Liver (tissue), 9 donors: ENCODE measurements around the gene NR2F2. TPM values are rescaled to one million over a fixed set of nuclear protein-coding genes. Genes with fewer than 3 reads are reported as not detected.

ENCODE experiments used
- DNase-seq: peaks from one replicate; pipeline ENCODE4 v3.0.0-alpha.2; 2017; ENCODE audit warnings: low spot score
- H3K27ac ChIP-seq, 2 donors: one replicate each; pipeline ENCODE4 v1.7.0; 2013; ENCODE audit warnings: inconsistent platforms in 2 of 2, low read length in 2 of 2, control low read depth in 1 of 2, low read depth in 1 of 2, mild to moderate bottlenecking in 1 of 2
- H3K27me3 ChIP-seq, 4 donors: one replicate each; pipeline versions ENCODE4 v1.6.1 to v1.7.0; 2013; ENCODE audit warnings: low read length in 3 of 4, inconsistent platforms in 1 of 4, mild to moderate bottlenecking in 1 of 4, moderate library complexity in 1 of 4; ENCODE audit not compliant: control insufficient read depth in 4 of 4, insufficient read depth in 4 of 4
- H3K36me3 ChIP-seq, 4 donors: one replicate each; pipeline versions ENCODE4 v1.6.1 to v1.7.0; 2013; ENCODE audit warnings: low read length in 3 of 4, mild to moderate bottlenecking in 3 of 4, low read depth in 1 of 4, moderate library complexity in 1 of 4; ENCODE audit not compliant: control insufficient read depth in 4 of 4, insufficient read depth in 3 of 4
- H3K4me1 ChIP-seq, 4 donors: one replicate each; pipeline versions ENCODE4 v1.6.1 to v1.7.0; 2013; ENCODE audit warnings: low read length in 3 of 4, mild to moderate bottlenecking in 3 of 4, moderate library complexity in 1 of 4; ENCODE audit not compliant: control insufficient read depth in 4 of 4, insufficient read depth in 4 of 4
- H3K4me3 ChIP-seq, 3 donors: one replicate each; pipeline versions ENCODE4 v1.6.1 to v1.7.0; 2013; ENCODE audit warnings: low read length in 3 of 3, control low read depth in 1 of 3, low read depth in 1 of 3, mild to moderate bottlenecking in 1 of 3
- H3K9ac ChIP-seq, 2 donors: one replicate each; pipeline ENCODE4 v1.7.0; 2013; ENCODE audit warnings: low read length in 2 of 2, mild to moderate bottlenecking in 2 of 2, moderate library complexity in 2 of 2, control low read depth in 1 of 2, low read depth in 1 of 2
- H3K9me3 ChIP-seq, 4 donors: one replicate each; pipeline versions ENCODE4 v1.6.1 to v1.7.0; 2013; ENCODE audit warnings: low read length in 3 of 4; ENCODE audit not compliant: control insufficient read depth in 4 of 4
- ATF3 ChIP-seq: IDR thresholded peaks from 2 replicates; pipeline ENCODE4 v1.6.1; 2016; ENCODE audit warnings: antibody characterized with exemption
- CTCF ChIP-seq: fragments of 150-350 bp; IDR thresholded peaks from 2 replicates; pipeline ENCODE4 v1.5.1; 2017; ENCODE audit warnings: improper control_type of control experiment, low read depth, low read length; ENCODE audit not compliant: missing input control
- EGR1 ChIP-seq, 2 donors: IDR thresholded peaks; 2 replicates each; pipeline ENCODE4 v1.6.1; 2016 to 2018; ENCODE audit warnings: antibody characterized with exemption in 2 of 2, low read depth in 2 of 2
- FOXA1 ChIP-seq: IDR thresholded peaks from 2 replicates; pipeline ENCODE4 v1.6.1; 2016; ENCODE audit warnings: antibody characterized with exemption
- FOXA2 ChIP-seq: IDR thresholded peaks from 2 replicates; pipeline ENCODE4 v1.6.1; 2016; ENCODE audit warnings: antibody characterized with exemption
- GABPA ChIP-seq, 2 donors: IDR thresholded peaks in 1 of 2; conservative IDR thresholded peaks in 1 of 2; 2 replicates each; pipeline ENCODE4 v1.6.1; 2016; ENCODE audit warnings: antibody characterized with exemption in 2 of 2, mild to moderate bottlenecking in 1 of 2, moderate library complexity in 1 of 2
- HNF4A ChIP-seq, 2 donors: conservative IDR thresholded peaks; 2 replicates each; pipeline ENCODE4 v1.6.1; 2016; ENCODE audit warnings: antibody characterized with exemption in 2 of 2, mild to moderate bottlenecking in 2 of 2
- HNF4G ChIP-seq: IDR thresholded peaks from 2 replicates; pipeline ENCODE4 v1.6.1; 2016; ENCODE audit warnings: antibody characterized with exemption
- REST ChIP-seq: IDR thresholded peaks from 2 replicates; pipeline ENCODE4 v1.6.1; 2016; ENCODE audit warnings: antibody characterized with exemption, mild to moderate bottlenecking
- RXRA ChIP-seq, 2 donors: IDR thresholded peaks; 2 replicates each; pipeline ENCODE4 v1.6.1; 2017 to 2018; ENCODE audit warnings: antibody characterized with exemption in 2 of 2, mild to moderate bottlenecking in 1 of 2
- SP1 ChIP-seq: IDR thresholded peaks from 2 replicates; pipeline ENCODE4 v1.6.1; 2018; ENCODE audit warnings: antibody characterized with exemption, mild to moderate bottlenecking
- TAF1 ChIP-seq: conservative IDR thresholded peaks from 2 replicates; pipeline ENCODE4 v1.6.1; 2016; ENCODE audit warnings: antibody characterized with exemption, mild to moderate bottlenecking
- YY1 ChIP-seq: IDR thresholded peaks from 2 replicates; pipeline ENCODE4 v1.6.1; 2016; ENCODE audit warnings: antibody characterized with exemption, mild to moderate bottlenecking
- ZBTB33 ChIP-seq: IDR thresholded peaks from 2 replicates; pipeline ENCODE4 v1.6.1; 2016; ENCODE audit warnings: antibody characterized with exemption
- whole genome bisulfite sequencing: extraction: QIAGEN DNeasy Blood & Tissue Kit; methylation state at CpG from one replicate; pipeline ENCODE4 v1.1.7; 2013; 5-methylcytosine and 5-hydroxymethylcytosine counted together
- polyA plus RNA-seq, 2 donors: library from polyadenylated mRNA; stranded (reverse) in 1 of 2; unstranded in 1 of 2; fragments of 200-250 nt in 1 of 2; fragments of >200 nt in 1 of 2; fragmentation: Nextera tagmentation in 1 of 2; extraction: Ambion mirVana in 1 of 2; gene quantifications; one replicate each; pipeline versions ENCODE4 v1.2.1 to v1.2.3, GENCODE V29; 2013 to 2015
- total RNA-seq, 2 donors: library from RNA; depleted of rRNA; stranded (reverse); fragments of >200 nt; gene quantifications; one replicate each; pipeline ENCODE4 v1.2.3, GENCODE V29; 2014
- donor health status: healthy.
- donor health status: healthy.
- donor health status: healthy.
- donor health status: healthy.
- donor health status: healthy.

The NR2F2 gene
- total and polyA plus RNA-seq, 4 donors = 5.9 to 22.4 (median 9.2) TPM

GRCh38 chr15:96285305-96285704, 45.2 kb upstream of the NR2F2 start:
- Histone ChIP-seq H3K9ac (no peak overlapping the region), H3K36me3 (no peaks in the 10 kb centered on the region), H3K27ac (no peak overlapping the region), H3K4me1 (no peaks in the 10 kb centered on the region), H3K4me3 (no peak overlapping the region), H3K9me3 (no peaks in the 10 kb centered on the region), H3K27me3 (no peaks in the 10 kb centered on the region)
- DNase-seq = no peak
- TF ChIP-seq RXRA (IDR thresholded peaks at IDR 0.05) = no peak
- TF ChIP-seq GABPA (IDR thresholded peaks at IDR 0.05 in 1 of 2, conservative IDR thresholded peaks at IDR 0.05 in 1 of 2) = no peak
- no peak for TF ChIP-seq SP1
- no peak for TF ChIP-seq HNF4G
- no peak for TF ChIP-seq TAF1
- TF ChIP-seq ZBTB33 = no peak
- TF ChIP-seq YY1 = no peak
- TF ChIP-seq EGR1 (IDR thresholded peaks at IDR 0.05; ENCODE audit: low read depth in 2 of 2) = no peak
- no peak for TF ChIP-seq REST
- TF ChIP-seq HNF4A (conservative IDR thresholded peaks at IDR 0.05) = no peak
- TF ChIP-seq FOXA2 = no peak
- TF ChIP-seq CTCF = no peak
- WGBS = 80% methylated on average over 11 of the region's 11 CpGs

GRCh38 chr15:96285729-96286254, 44.7 kb upstream of the NR2F2 start:
- H3K36me3 ChIP-seq = no peaks in the 10 kb centered on the region
- H3K9me3 ChIP-seq = no peaks in the 10 kb centered on the region
- no peak overlapping the region for H3K9ac ChIP-seq
- no peaks in the 10 kb centered on the region for H3K27me3 ChIP-seq
- WGBS = 81% methylated on average over 18 of the region's 18 CpGs
- no peak overlapping the region for H3K27ac ChIP-seq
- DNase-seq = no peak
- no peak for TF ChIP-seq HNF4G
- TF ChIP-seq ZBTB33 = no peak
- TF ChIP-seq YY1 = no peak
- no peak for TF ChIP-seq GABPA (IDR thresholded peaks at IDR 0.05 in 1 of 2, conservative IDR thresholded peaks at IDR 0.05 in 1 of 2)
- TF ChIP-seq ATF3 = no peak
- TF ChIP-seq EGR1 (IDR thresholded peaks at IDR 0.05; ENCODE audit: low read depth in 2 of 2) = no peak
- TF ChIP-seq FOXA1 = no peak
- no peak overlapping the region for H3K4me3 ChIP-seq
- H3K4me1 ChIP-seq = no peaks in the 10 kb centered on the region
